ENCODE results near the gene SELENOS. TPM values are rescaled to one million over a fixed set of nuclear protein-coding genes. Genes with fewer than 3 reads are reported as not detected.

Gene SELENOS
- total RNA-seq, 1 donor from 2014 or later: 48.9 TPM

DNA sequence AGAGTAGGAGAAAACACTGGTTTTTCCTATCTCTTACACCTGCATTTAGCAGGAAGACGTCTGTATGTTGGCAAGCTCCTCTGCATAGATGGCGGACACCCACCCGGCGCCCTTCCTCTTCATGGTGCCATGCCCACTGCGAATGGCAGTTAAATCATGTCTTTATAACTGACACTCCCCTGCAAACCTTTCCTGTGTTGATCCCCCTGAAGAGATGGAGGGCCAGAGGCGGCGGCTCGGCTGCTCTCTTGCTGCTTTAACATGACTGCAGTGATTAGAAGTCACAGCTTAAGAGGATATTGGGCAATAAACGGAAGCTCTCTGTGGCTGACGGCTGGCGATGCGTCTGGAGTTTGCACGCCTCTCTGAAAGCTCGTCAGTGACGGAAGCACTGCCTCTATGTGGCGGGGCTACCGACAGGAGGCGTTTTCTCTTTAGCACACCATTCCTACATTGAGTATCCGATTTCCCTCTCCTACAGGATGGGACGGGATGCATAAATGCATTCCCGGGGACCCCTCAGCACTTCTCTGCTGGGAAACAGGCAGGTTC lies 43.3 kb upstream of the SELENOS start:
- Mint-ChIP-seq H3K9me3 (ENCODE audit: unreplicated experiment) (no peaks in the 10 kb centered on the region), H3K36me3 (ENCODE audit: low read depth, unreplicated experiment) (no peaks in the 10 kb centered on the region), H3K27ac (ENCODE audit: unreplicated experiment) (no peak overlapping the region), H3K27me3 (ENCODE audit: unreplicated experiment) (peaks cover 9% of the 10 kb centered on the region), H3K4me1 (ENCODE audit: unreplicated experiment) (peaks cover 2% of the 10 kb centered on the region), H3K4me3 (ENCODE audit: unreplicated experiment) (no peak overlapping the region)
- TF ChIP-seq, protein P1, sequence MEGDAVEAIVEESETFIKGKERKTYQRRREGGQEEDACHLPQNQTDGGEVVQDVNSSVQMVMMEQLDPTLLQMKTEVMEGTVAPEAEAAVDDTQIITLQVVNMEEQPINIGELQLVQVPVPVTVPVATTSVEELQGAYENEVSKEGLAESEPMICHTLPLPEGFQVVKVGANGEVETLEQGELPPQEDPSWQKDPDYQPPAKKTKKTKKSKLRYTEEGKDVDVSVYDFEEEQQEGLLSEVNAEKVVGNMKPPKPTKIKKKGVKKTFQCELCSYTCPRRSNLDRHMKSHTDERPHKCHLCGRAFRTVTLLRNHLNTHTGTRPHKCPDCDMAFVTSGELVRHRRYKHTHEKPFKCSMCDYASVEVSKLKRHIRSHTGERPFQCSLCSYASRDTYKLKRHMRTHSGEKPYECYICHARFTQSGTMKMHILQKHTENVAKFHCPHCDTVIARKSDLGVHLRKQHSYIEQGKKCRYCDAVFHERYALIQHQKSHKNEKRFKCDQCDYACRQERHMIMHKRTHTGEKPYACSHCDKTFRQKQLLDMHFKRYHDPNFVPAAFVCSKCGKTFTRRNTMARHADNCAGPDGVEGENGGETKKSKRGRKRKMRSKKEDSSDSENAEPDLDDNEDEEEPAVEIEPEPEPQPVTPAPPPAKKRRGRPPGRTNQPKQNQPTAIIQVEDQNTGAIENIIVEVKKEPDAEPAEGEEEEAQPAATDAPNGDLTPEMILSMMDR (IDR thresholded peaks at IDR 0.05; ENCODE audit: unreplicated experiment): no peak
- DNase-seq (ENCODE audit: low spot score): peak; percentile 59

DNA sequence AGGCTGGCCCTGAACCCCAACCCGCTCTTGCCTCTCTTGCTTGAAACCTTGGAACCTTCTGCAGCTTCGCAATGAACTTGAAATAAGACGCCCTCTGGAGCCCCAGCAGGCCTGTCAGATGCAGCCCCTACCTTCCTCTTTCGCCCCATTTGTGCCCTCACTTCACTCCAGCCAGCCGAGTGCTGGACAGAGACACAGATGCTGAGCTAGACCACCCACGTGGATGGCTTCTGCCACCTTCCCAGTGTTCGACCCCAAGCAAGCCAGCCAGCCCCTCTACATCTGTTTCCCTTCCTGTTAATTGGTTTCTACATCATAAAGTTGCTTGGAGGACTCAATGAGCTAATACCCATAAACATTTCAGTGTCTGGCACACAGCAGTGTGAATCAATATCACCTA lies 41.6 kb upstream of the SELENOS start:
- no peak for DNase-seq (ENCODE audit: low spot score)
- H3K36me3 Mint-ChIP-seq (ENCODE audit: low read depth, unreplicated experiment): no peaks in the 10 kb centered on the region
- TF ChIP-seq, protein P1 (IDR thresholded peaks at IDR 0.05; ENCODE audit: unreplicated experiment): no peak

DNA sequence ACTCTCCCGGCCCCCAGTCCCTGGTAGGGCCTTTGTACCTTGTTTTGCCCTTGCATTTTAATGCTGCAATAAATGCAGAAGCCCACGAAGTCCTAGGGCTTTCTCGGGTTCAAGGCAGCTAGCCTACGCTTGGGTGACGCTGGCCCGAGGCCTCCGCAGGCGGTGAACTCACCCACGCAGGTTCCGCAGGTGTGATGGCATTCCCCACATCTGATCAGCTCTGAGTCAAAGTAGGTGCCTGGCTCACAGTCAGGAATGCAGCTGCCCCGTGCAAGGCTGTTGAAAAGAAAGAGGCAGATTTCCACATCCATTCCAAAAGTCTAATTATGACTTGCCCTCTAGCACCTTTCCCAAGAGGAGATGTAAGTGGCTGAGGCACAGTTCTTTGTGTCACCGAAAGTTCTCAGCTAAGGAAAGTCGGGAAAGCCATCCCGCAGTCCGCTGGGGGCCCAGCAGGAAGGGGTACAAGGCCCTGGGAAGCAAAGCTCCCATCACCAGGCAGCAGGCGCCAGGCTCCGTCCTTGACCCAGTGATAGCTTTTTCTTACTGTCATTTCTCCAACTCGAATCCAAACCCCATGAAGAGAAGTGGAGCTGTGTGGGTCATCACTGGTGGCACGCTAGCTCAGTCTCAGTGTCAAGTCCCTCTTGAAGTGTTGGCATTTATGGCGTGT lies 41.0 kb upstream of the SELENOS start:
- Mint-ChIP-seq H3K27me3 (ENCODE audit: unreplicated experiment) (peaks cover 11% of the 10 kb centered on the region), H3K4me3 (ENCODE audit: unreplicated experiment) (no peak overlapping the region), H3K27ac (ENCODE audit: unreplicated experiment) (no peak overlapping the region), H3K4me1 (ENCODE audit: unreplicated experiment) (peaks cover 2% of the 10 kb centered on the region), H3K9me3 (ENCODE audit: unreplicated experiment) (no peaks in the 10 kb centered on the region), H3K36me3 (ENCODE audit: low read depth, unreplicated experiment) (no peaks in the 10 kb centered on the region)
- DNase-seq (ENCODE audit: low spot score): no peak
- TF ChIP-seq, protein P1 (IDR thresholded peaks at IDR 0.05; ENCODE audit: unreplicated experiment): no peak

More for the DNA sequence above, 41.6 kb upstream of the SELENOS start:
- Mint-ChIP-seq H3K4me3 (ENCODE audit: unreplicated experiment) (no peak overlapping the region), H3K27ac (ENCODE audit: unreplicated experiment) (no peak overlapping the region), H3K9me3 (ENCODE audit: unreplicated experiment) (no peaks in the 10 kb centered on the region), H3K4me1 (ENCODE audit: unreplicated experiment) (peaks cover 2% of the 10 kb centered on the region), H3K27me3 (ENCODE audit: unreplicated experiment) (peaks cover 10% of the 10 kb centered on the region)

DNA sequence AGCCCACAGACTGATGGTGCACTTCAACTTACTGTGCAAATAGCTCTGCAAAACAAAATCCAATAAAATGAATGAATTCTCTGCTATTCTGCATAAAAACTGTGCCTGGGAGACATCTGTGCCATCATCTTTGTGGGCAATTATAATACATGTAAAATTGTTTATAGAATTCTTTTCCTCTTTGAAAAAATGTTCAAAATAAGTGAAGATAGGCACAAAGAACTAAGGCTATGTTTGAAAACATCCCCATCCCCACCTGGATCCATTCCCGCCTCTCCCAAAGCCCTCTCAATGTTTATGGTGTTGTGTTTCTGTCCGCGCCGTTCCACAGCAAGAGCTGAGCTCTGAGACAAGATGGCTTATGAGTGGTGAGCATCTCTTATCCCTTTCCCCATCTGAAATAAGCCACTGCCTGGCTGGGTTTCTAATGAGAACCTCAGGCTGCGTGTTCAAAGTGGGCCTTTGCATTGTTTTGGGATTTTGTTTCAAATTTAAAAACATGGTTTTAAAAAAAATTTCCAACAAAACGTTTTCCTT lies 40.1 kb upstream of the SELENOS start:
- H3K36me3 Mint-ChIP-seq (ENCODE audit: low read depth, unreplicated experiment): no peaks in the 10 kb centered on the region
- H3K9me3 Mint-ChIP-seq (ENCODE audit: unreplicated experiment): no peaks in the 10 kb centered on the region
- peaks cover 11% of the 10 kb centered on the region for H3K27me3 Mint-ChIP-seq (ENCODE audit: unreplicated experiment)
- no peak for DNase-seq (ENCODE audit: low spot score)
- no peak overlapping the region for H3K4me3 Mint-ChIP-seq (ENCODE audit: unreplicated experiment)
- TF ChIP-seq, protein P1 (IDR thresholded peaks at IDR 0.05; ENCODE audit: unreplicated experiment): no peak
- peaks cover 2% of the 10 kb centered on the region for H3K4me1 Mint-ChIP-seq (ENCODE audit: unreplicated experiment)
- H3K27ac Mint-ChIP-seq (ENCODE audit: unreplicated experiment): no peak overlapping the region

DNA sequence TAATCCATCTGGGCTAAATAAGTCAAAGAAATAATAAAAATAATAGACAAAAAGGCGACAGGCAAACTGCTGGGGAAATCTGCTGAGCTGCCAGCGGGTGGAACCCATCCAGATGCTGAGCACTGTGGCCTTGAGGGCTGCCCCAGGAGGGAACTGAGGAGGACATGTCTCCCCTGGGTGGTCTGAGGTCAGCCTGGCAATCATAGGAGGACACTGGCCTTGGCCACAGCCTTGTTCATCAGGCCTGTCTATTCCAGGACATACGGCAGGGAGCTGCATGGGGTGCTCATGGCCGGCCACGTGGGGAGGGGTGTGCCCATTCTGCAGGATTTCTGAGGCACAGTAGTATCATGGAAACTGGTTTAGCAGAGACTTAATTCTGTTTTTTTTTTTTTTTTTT lies 39.2 kb upstream of the SELENOS start:
- H3K27me3 Mint-ChIP-seq (ENCODE audit: unreplicated experiment): peaks cover 8% of the 10 kb centered on the region
- TF ChIP-seq, protein P1 (IDR thresholded peaks at IDR 0.05; ENCODE audit: unreplicated experiment): no peak
- no peak for DNase-seq (ENCODE audit: low spot score)
- H3K4me1 Mint-ChIP-seq (ENCODE audit: unreplicated experiment): peaks cover 2% of the 10 kb centered on the region
- no peaks in the 10 kb centered on the region for H3K9me3 Mint-ChIP-seq (ENCODE audit: unreplicated experiment)
- no peak overlapping the region for H3K27ac Mint-ChIP-seq (ENCODE audit: unreplicated experiment)
- H3K4me3 Mint-ChIP-seq (ENCODE audit: unreplicated experiment): no peak overlapping the region
- no peaks in the 10 kb centered on the region for H3K36me3 Mint-ChIP-seq (ENCODE audit: low read depth, unreplicated experiment)

Measured in endothelial cell (in vitro differentiated cells).